ENCODE measurements around the gene RIN3.

GRCh38 chr14:92551044-92551841, 37.7 kb downstream of the RIN3 start:
- no peak for TF ChIP-seq CTCF (IDR thresholded peaks at IDR 0.05)
- TF ChIP-seq EZH2phosphoT487 (IDR thresholded peaks at IDR 0.05), result no peak

Measured in neural progenitor cell (in vitro differentiated cells).